ENCODE measurements around the gene ZNRF2.
A peak's percentile ranks its signal among the peaks of the same experiment; 100 is the strongest.

The ZNRF2 gene

GRCh38 chr7:30269490-30269889 is 14.9 kb upstream of the ZNRF2 start:
- no peaks in the 10 kb centered on the region for H4K20me1 ChIP-seq
- no peaks in the 10 kb centered on the region for H3K36me3 ChIP-seq
- H3K4me2 ChIP-seq, result peak overlapping the region in 8 of 11 experiments; percentile 2 to 59 (median 46); a peak in 9 of 22 replicates
- no peak for TF ChIP-seq Cebpa-rat (IDR thresholded peaks at IDR 0.05)
- no peak overlapping the region for H3K9ac ChIP-seq
- peaks cover 0 to 44% (median 16%) of the 10 kb centered on the region in 10 experiments; a peak in 16 of 20 replicates for H3K4me1 ChIP-seq
- H3K4me3 ChIP-seq, result no peak overlapping the region
- no peak overlapping the region for H3K27ac ChIP-seq
- no peaks in the 10 kb centered on the region for H3K9me3 ChIP-seq (replicated peaks in 1 of 11)
- H3K27me3 ChIP-seq, result no peaks in the 10 kb centered on the region

DNA sequence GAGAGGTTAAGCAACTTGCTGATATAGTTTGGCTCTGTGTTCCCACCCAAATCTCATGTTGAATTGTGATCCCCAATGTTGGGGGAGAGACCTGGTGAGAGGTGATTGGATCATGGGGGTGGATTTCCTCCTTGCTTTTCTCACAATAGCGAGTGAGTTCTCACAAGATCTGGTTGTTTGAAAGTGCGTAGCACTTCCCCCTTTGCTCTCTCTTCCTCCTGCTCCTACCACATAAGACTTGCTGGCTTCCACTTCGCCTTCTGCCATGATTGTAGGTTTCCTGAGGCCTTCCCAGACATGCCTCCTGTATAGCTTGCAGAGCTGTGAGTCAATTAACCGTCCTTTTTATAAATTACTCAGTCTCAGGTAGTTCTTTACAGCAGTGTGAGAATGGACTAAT is 13.5 kb upstream of the ZNRF2 start:
- Histone ChIP-seq H4K20me1 (no peaks in the 10 kb centered on the region), H3K4me3 (no peak overlapping the region), H3K36me3 (no peaks in the 10 kb centered on the region), H3K9ac (no peak overlapping the region), H3K9me3 (replicated peaks in 1 of 11) (no peaks in the 10 kb centered on the region), H3K4me1 (peaks cover 0 to 56% (median 18%) of the 10 kb centered on the region in 10 experiments; a peak in 16 of 20 replicates), H3K4me2 (peak overlapping the region in 2 of 11 experiments; percentile 38 to 56; a peak in 3 of 22 replicates), H3K27ac (no peak overlapping the region), H3K27me3 (no peaks in the 10 kb centered on the region)
- TF ChIP-seq Cebpa-rat (IDR thresholded peaks at IDR 0.05), result no peak

- H3K4me1 ChIP-seq, result peaks cover 0 to 66% (median 13%) of the 10 kb centered on the region in 10 experiments; a peak in 16 of 20 replicates
- no peaks in the 10 kb centered on the region for H3K9me3 ChIP-seq (replicated peaks in 1 of 11)
- no peaks in the 10 kb centered on the region for H3K27me3 ChIP-seq
- H4K20me1 ChIP-seq, result no peaks in the 10 kb centered on the region
- no peaks in the 10 kb centered on the region for H3K36me3 ChIP-seq
- no peak overlapping the region for H3K9ac ChIP-seq
- no peak overlapping the region for H3K4me2 ChIP-seq
- H3K27ac ChIP-seq, result no peak overlapping the region
- TF ChIP-seq Cebpa-rat (IDR thresholded peaks at IDR 0.05), result no peak
- no peak overlapping the region for H3K4me3 ChIP-seq
These were observed 12.3 kb upstream of the ZNRF2 start for GRCh38 chr7:30272126-30272525.

GRCh38 chr7:30273552-30273951 is 10.8 kb upstream of the ZNRF2 start:
- H3K9ac ChIP-seq, result no peak overlapping the region
- no peaks in the 10 kb centered on the region for H3K36me3 ChIP-seq
- H4K20me1 ChIP-seq, result no peaks in the 10 kb centered on the region; a peak in 2 of 22 replicates
- no peak for TF ChIP-seq Cebpa-rat (IDR thresholded peaks at IDR 0.05)
- H3K27ac ChIP-seq, result no peak overlapping the region
- H3K9me3 ChIP-seq (replicated peaks in 1 of 11), result no peaks in the 10 kb centered on the region
- H3K4me3 ChIP-seq, result no peak overlapping the region
- peaks cover 4 to 76% (median 14%) of the 10 kb centered on the region in 10 experiments; a peak in 19 of 20 replicates for H3K4me1 ChIP-seq
- no peak overlapping the region for H3K4me2 ChIP-seq
- no peaks in the 10 kb centered on the region for H3K27me3 ChIP-seq

DNA sequence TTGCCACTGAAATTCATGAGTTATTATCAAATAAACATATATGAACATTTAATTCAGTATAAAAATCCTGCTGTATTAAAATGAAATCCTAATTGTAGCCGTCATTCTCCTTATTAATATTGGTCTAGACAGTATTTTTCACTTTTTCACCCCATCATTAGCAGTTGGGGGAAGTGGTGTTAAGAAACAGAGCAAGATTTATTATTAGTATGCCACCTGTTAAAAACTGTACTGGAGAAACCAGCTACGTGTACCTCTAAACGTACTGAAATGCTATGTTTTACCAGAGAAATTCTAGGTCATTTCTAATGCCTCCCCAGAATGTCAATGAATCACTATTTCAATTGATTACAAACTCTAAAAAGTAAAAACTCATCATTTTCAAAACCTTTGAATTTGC is 9.8 kb upstream of the ZNRF2 start:
- TF ChIP-seq Cebpa-rat (IDR thresholded peaks at IDR 0.05), result no peak
- no peak overlapping the region for H3K4me2 ChIP-seq
- no peak overlapping the region for H3K9ac ChIP-seq

DNA sequence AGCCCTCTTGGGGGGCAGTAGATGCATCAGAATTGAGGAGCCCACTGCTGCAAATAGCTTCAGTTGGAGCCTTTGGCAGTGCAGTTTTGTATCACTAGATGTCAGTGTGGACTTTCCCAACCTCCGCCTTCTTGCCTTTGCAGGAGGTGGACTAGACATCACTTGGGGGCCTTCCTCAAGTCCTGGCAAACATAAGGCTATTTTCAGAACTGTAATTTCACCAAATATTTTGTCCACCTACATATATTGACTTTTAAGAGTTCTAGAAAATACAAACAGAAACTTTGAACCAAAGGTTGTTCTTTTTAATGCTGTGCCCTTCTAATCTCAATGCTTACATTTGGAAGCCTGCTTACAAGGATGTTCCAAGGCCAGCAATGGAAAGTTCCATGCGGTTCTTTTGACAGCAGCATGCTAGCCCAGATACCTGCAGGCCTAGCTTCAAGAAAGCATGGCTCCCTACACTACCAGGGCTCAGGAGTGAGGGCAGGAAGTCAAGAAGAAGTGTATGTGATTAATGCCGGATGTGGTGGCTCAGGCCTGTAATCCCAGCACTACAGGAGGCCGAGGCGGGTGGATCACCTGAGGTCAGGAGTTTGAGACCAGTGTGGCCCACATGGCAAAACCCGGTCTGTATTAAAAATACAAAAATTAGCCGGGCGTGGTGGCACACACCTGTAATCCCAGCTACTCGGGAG is 8.0 kb upstream of the ZNRF2 start:
- H3K9me3 ChIP-seq (replicated peaks in 1 of 11), result no peaks in the 10 kb centered on the region
- no peaks in the 10 kb centered on the region for H3K36me3 ChIP-seq
- H3K4me2 ChIP-seq, result peak overlapping the region in 2 of 11 experiments; percentile 19 to 34; a peak in 3 of 22 replicates
- H3K4me3 ChIP-seq, result no peak overlapping the region
- H3K9ac ChIP-seq, result no peak overlapping the region
- H4K20me1 ChIP-seq, result no peaks in the 10 kb centered on the region; a peak in 2 of 22 replicates
- H3K4me1 ChIP-seq, result peaks cover 25 to 76% (median 31%) of the 10 kb centered on the region in 10 experiments
- no peaks in the 10 kb centered on the region for H3K27me3 ChIP-seq
- no peak for TF ChIP-seq Cebpa-rat (IDR thresholded peaks at IDR 0.05)
- H3K27ac ChIP-seq, result no peak overlapping the region

More for the DNA sequence above, 9.8 kb upstream of the ZNRF2 start:
- no peaks in the 10 kb centered on the region for H3K36me3 ChIP-seq
- no peak overlapping the region for H3K4me3 ChIP-seq
- peaks cover 12 to 76% (median 17%) of the 10 kb centered on the region in 10 experiments for H3K4me1 ChIP-seq
- no peaks in the 10 kb centered on the region for H3K27me3 ChIP-seq
- no peak overlapping the region for H3K27ac ChIP-seq
- H4K20me1 ChIP-seq, result no peaks in the 10 kb centered on the region; a peak in 2 of 22 replicates
- H3K9me3 ChIP-seq (replicated peaks in 1 of 11), result no peaks in the 10 kb centered on the region

GRCh38 chr7:30278376-30278775 is 6.0 kb upstream of the ZNRF2 start:
- H4K20me1 ChIP-seq, result no peaks in the 10 kb centered on the region; a peak in 2 of 22 replicates
- peak overlapping the region in 9 of 11 experiments; percentile 58 to 89 (median 79); a peak in 17 of 22 replicates for H3K4me2 ChIP-seq
- H3K9ac ChIP-seq, result no peak overlapping the region
- H3K27ac ChIP-seq, result no peak overlapping the region
- TF ChIP-seq Cebpa-rat (IDR thresholded peaks at IDR 0.05), result no peak
- no peaks in the 10 kb centered on the region for H3K27me3 ChIP-seq
- H3K9me3 ChIP-seq (replicated peaks in 1 of 11), result no peaks in the 10 kb centered on the region
- H3K4me3 ChIP-seq, result no peak overlapping the region
- no peaks in the 10 kb centered on the region for H3K36me3 ChIP-seq
- peaks cover 32 to 90% (median 45%) of the 10 kb centered on the region in 10 experiments for H3K4me1 ChIP-seq

- peaks cover 39 to 94% (median 52%) of the 10 kb centered on the region in 10 experiments for H3K4me1 ChIP-seq
- H4K20me1 ChIP-seq, result no peaks in the 10 kb centered on the region; a peak in 2 of 22 replicates
- H3K27me3 ChIP-seq, result no peaks in the 10 kb centered on the region
- H3K27ac ChIP-seq, result peak overlapping the region in 5 of 11 experiments; percentile 8 to 41 (median 20); a peak in 10 of 22 replicates
- no peaks in the 10 kb centered on the region for H3K9me3 ChIP-seq (replicated peaks in 1 of 11)
- TF ChIP-seq Cebpa-rat (IDR thresholded peaks at IDR 0.05), result no peak
- peak overlapping the region; percentile 54 to 89 (median 75) for H3K4me2 ChIP-seq
- no peaks in the 10 kb centered on the region for H3K36me3 ChIP-seq
- peak overlapping the region in 2 of 10 experiments; percentile 1 to 20; a peak in 2 of 20 replicates for H3K4me3 ChIP-seq
- peak overlapping the region in 7 of 11 experiments; percentile 13 to 53 (median 35); a peak in 9 of 22 replicates for H3K9ac ChIP-seq
These were observed 5.3 kb upstream of the ZNRF2 start for GRCh38 chr7:30278849-30279652.

DNA sequence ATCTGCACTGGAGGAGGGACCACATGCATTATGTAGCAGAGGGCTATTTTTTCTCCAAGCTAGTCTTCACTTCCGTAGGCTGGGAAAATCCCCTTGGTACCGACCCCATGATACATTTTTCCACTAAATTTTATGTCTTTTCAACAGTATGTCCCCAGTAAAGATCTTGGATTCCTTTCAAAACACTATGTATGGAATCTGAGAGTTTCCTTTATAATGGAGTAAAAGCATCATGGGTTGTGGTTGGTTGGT is 4.8 kb upstream of the ZNRF2 start:
- H3K36me3 ChIP-seq, result no peaks in the 10 kb centered on the region
- no peaks in the 10 kb centered on the region for H3K27me3 ChIP-seq
- H3K27ac ChIP-seq, result peak overlapping the region in 5 of 11 experiments; percentile 8 to 41 (median 20); a peak in 9 of 22 replicates
- peak overlapping the region in 2 of 10 experiments; percentile 1 to 20; a peak in 2 of 20 replicates for H3K4me3 ChIP-seq
- peaks cover 39 to 89% (median 52%) of the 10 kb centered on the region in 10 experiments for H3K4me1 ChIP-seq
- H3K4me2 ChIP-seq, result peak overlapping the region; percentile 54 to 89 (median 75)
- no peak for TF ChIP-seq Cebpa-rat (IDR thresholded peaks at IDR 0.05)
- H4K20me1 ChIP-seq, result no peaks in the 10 kb centered on the region; a peak in 2 of 22 replicates
- no peaks in the 10 kb centered on the region for H3K9me3 ChIP-seq (replicated peaks in 1 of 11)
- H3K9ac ChIP-seq, result peak overlapping the region in 7 of 11 experiments; percentile 13 to 53 (median 35); a peak in 8 of 22 replicates

All from BLaER1 treated with 17β-estradiol and CSF1 and Interleukin-3, amounts not matched to agents 10 nM and 100 nM (cell line).